Measurements from ENCODE around the gene RAB40B. TPM values are rescaled to one million over a fixed set of nuclear protein-coding genes. Genes with fewer than 3 reads are reported as not detected.

Gene RAB40B
- total and polyA plus RNA-seq, 2 of the 13 experiments (the other 11 are each of a cell fraction or from before 2014, with no cell fraction given): 6.2 to 6.5 TPM

GRCh38 chr17:82694647-82695046, 3.9 kb downstream of the RAB40B start:
- FAIRE-seq: peak; percentile 32
- TF ChIP-seq ZFP1 (CRISPR knock-in tag; IDR thresholded peaks at IDR 0.05): peak; percentile 99
- no peak for TF ChIP-seq ZBTB2 (CRISPR knock-in tag; IDR thresholded peaks at IDR 0.05; ENCODE audit: low read depth)
- no peak for TF ChIP-seq SOX13 (IDR thresholded peaks at IDR 0.05)
- TF ChIP-seq SOX13 (CRISPR knock-in tag; conservative IDR thresholded peaks at IDR 0.05 in 1 of 2, IDR thresholded peaks at IDR 0.05 in 1 of 2): no peak
- TF ChIP-seq ARNTL (CRISPR knock-in tag; IDR thresholded peaks at IDR 0.05): no peak
- TF ChIP-seq IRF1 (CRISPR knock-in tag; IDR thresholded peaks at IDR 0.05; ENCODE audit: low read depth): no peak
- no peak for TF ChIP-seq AHDC1 (CRISPR knock-in tag; IDR thresholded peaks at IDR 0.05; ENCODE audit: borderline replicate concordance)
- ChIA-PET CTCF (ENCODE audit: low intra/inter-chr PET ratio, low total read pairs) (no interaction called here), POLR2A (no interaction called here)
- Histone ChIP-seq H3K4me3 (replicated peaks in 1 of 3; ENCODE audit: insufficient read depth in 1 of 3, low read depth in 2 of 3, low read length in 3 of 3) (no peak overlapping the region), H3K4me1 (ENCODE audit: insufficient read depth, low read length) (peaks cover 21% of the 10 kb centered on the region), H3K36me3 (replicated peaks in 1 of 2; ENCODE audit: control insufficient read depth in 1 of 2, insufficient read depth in 2 of 2, low read length in 2 of 2) (no peaks in the 10 kb centered on the region), H3K27ac (ENCODE audit: extremely low read length, insufficient read depth, low read length) (no peak overlapping the region), H3K79me2 (ENCODE audit: insufficient read depth, low read length) (no peaks in the 10 kb centered on the region), H3K9me3 (ENCODE audit: low read length) (peaks cover 15% of the 10 kb centered on the region), H4K20me1 (ENCODE audit: insufficient read depth, low read length) (no peaks in the 10 kb centered on the region), H3K27me3 (ENCODE audit: control insufficient read depth in 1 of 2, insufficient read depth in 2 of 2, low read length in 2 of 2) (peaks cover 0 to 3% of the 10 kb centered on the region in 2 experiments; a peak in 1 of 5 replicates), H3K9ac (ENCODE audit: insufficient read depth, low read depth, low read length) (no peak overlapping the region), H3K4me2 (ENCODE audit: low read depth, low read length) (no peak overlapping the region), H2AFZ (ENCODE audit: low read length) (no peak overlapping the region)
- TSS peak; percentile 43 for BruUV-seq (replicated peaks)
- intact Hi-C loops (cut with micrococcal nuclease; ENCODE audit: unreplicated experiment): no loop called here
- in situ Hi-C loops (cut with HindIII; ENCODE audit: extremely low pct_ligation_motif_present, low pct_unique_long_range_greater_than_20kb): no loop called here
- DNase-seq (ENCODE audit: low spot score): no peak
- 15% methylated on average over 2 of the region's 2 CpGs for WGBS (ENCODE audit: low lambda C conversion rate)
- ATAC-seq: no peak
